ENCODE results near the gene PDE2A. TPM values are rescaled to one million over a fixed set of nuclear protein-coding genes. Genes with fewer than 3 reads are reported as not detected.

The PDE2A gene
- total RNA-seq, 1 experiment from 2014 or later: not detected

DNA sequence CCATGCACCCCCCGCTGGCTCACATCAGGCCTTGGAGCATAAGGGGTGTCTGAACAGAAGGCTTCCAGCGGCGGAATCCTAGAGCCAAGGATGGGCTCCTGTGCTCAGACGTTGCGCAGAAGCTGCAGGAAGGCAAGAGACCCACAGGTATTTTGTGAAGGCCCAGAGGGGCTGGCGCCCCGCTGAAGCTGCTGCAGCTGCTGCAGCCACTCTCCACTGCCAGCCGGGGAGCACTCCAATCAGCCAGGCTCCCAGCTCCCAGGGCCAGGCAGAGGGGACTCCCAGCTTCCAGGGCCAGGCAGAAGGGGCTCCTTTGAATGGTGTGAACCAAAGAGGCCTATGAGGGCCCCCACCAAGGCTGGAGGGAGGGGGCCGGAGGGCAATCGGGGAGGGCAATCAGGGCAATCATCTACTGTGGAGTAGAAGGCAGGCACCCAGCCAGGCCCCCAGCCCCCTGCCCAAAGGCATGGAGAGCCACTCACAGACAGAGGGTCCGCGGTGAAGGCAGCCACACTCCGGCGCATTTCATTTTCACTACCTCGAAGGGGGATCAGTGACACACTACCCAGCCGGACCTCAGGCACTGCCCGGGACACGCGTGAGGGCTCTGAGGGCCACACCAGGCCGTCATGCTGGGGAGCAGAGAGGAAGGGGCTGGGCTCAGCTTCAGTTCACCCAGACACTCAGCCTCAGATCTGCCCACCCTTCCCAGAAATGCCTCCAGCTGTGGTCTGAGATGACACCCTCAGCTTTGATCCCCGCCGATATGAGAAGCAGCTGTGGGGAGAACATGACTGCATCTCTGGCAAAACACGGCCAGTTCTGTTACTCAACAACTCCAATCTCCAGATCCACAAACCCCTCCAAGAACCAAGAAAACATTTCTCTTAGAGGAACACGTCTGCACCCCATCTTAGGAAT, 11.6 kb upstream of the PDE2A start:
- Histone ChIP-seq H3K4me3 (no peak overlapping the region), H3K9me3 (replicated peaks) (no peaks in the 10 kb centered on the region), H3K36me3 (peaks cover 3% of the 10 kb centered on the region; the same call in 1 of the 2 replicates), H3K4me1 (replicated peaks) (no peaks in the 10 kb centered on the region), H3K27ac (no peak overlapping the region), H3K27me3 (replicated peaks) (no peaks in the 10 kb centered on the region)
- no peak for DNase-seq (ENCODE audit: low read depth in 1 of 2, low spot score in 2 of 2)

DNA sequence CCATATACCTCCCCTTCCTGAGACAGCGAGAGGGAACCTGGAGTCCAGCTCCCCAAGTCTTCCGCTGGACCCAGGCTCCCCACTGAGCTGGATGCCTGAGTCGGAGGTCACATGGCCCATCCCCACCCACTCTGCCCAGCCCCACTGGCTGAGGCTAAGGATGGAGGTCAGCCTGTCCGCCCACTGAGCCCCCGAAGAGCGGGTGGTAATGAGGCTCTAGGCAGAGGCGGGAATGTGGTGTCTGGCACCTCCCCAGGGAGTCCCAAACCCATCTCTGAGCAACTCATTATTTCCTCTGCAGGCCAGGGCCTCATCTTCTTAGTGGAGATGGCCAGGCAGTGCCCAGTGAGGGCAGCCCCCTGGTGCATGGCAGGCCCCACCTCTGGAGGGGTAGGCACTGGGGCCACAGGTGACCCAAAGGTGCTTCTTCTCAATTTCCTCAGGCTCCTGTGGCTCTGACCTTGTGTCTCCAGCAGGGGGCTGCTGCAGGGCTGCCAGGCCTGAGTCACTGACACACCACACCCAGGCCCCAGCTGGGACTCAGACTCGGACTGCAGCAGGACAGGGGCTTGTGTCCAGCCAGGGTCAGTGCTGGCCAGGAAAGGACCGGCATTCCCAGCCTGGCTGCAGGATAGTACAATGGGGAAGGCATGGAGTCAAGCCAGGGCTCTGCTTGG, 10.2 kb upstream of the PDE2A start:
- DNase-seq (ENCODE audit: low read depth in 1 of 2, low spot score in 2 of 2): peak; percentile 21 to 55
- H3K4me3 ChIP-seq: no peak overlapping the region

DNA sequence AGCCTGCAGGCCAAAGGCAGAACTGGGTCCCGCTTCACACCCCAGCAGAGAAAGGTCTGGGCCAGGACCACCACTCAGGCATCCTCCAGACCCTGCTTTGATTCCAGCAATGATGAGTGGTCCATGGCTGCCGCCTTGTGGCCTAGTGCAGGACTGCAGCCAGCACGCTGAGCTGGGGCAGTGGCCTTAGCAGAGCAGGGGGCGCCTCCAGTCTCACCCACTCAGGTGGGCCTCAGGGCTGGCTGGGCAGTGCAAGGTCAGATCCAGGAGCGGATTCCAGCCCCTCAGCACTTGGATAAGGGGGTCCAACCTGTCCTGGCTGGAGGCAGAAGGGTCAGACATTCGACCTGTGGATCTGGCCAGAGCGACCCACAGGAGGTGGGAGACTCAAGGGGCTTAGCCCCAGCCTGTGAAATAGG, 9.6 kb upstream of the PDE2A start:
- peak; percentile 22 to 44 for DNase-seq (ENCODE audit: low read depth in 1 of 2, low spot score in 2 of 2)
- no peaks in the 10 kb centered on the region for H3K27me3 ChIP-seq (replicated peaks)
- H3K27ac ChIP-seq: no peak overlapping the region
- H3K4me3 ChIP-seq: no peak overlapping the region
- H3K9me3 ChIP-seq (replicated peaks): no peaks in the 10 kb centered on the region
- peaks cover 3% of the 10 kb centered on the region; the same call in 1 of the 2 replicates for H3K36me3 ChIP-seq
- no peaks in the 10 kb centered on the region for H3K4me1 ChIP-seq (replicated peaks)

More for the DNA sequence above, 10.2 kb upstream of the PDE2A start:
- Histone ChIP-seq H3K9me3 (replicated peaks) (no peaks in the 10 kb centered on the region), H3K36me3 (peaks cover 3% of the 10 kb centered on the region; the same call in 1 of the 2 replicates), H3K4me1 (replicated peaks) (no peaks in the 10 kb centered on the region), H3K27me3 (replicated peaks) (no peaks in the 10 kb centered on the region), H3K27ac (no peak overlapping the region)

GRCh38 chr11:72682858-72683243, 8.6 kb upstream of the PDE2A start:
- Histone ChIP-seq H3K27ac (no peak overlapping the region), H3K9me3 (replicated peaks) (no peaks in the 10 kb centered on the region), H3K4me1 (replicated peaks) (no peaks in the 10 kb centered on the region), H3K4me3 (no peak overlapping the region), H3K36me3 (peaks cover 3% of the 10 kb centered on the region; the same call in 1 of the 2 replicates), H3K27me3 (replicated peaks) (no peaks in the 10 kb centered on the region)
- no peak for DNase-seq (ENCODE audit: low read depth in 1 of 2, low spot score in 2 of 2)

GRCh38 chr11:72682238-72682857, 8.1 kb upstream of the PDE2A start:
- Histone ChIP-seq H3K27ac (no peak overlapping the region), H3K27me3 (replicated peaks) (peaks cover 3% of the 10 kb centered on the region; the same call in 1 of the 2 replicates), H3K36me3 (peaks cover 3% of the 10 kb centered on the region; the same call in 1 of the 2 replicates), H3K4me3 (no peak overlapping the region), H3K4me1 (replicated peaks) (no peaks in the 10 kb centered on the region), H3K9me3 (replicated peaks) (no peaks in the 10 kb centered on the region)
- no peak for DNase-seq (ENCODE audit: low read depth in 1 of 2, low spot score in 2 of 2)

- Histone ChIP-seq H3K4me3 (no peak overlapping the region), H3K36me3 (peaks cover 3% of the 10 kb centered on the region; the same call in 1 of the 2 replicates), H3K27ac (no peak overlapping the region), H3K27me3 (replicated peaks) (peaks cover 8% of the 10 kb centered on the region; the same call in 1 of the 2 replicates), H3K4me1 (replicated peaks) (no peaks in the 10 kb centered on the region), H3K9me3 (replicated peaks) (no peaks in the 10 kb centered on the region)
- DNase-seq (ENCODE audit: low read depth in 1 of 2, low spot score in 2 of 2): no peak
Observed at GRCh38 chr11:72681226-72682153, 7.3 kb upstream of the PDE2A start.

- Histone ChIP-seq H3K36me3 (peaks cover 3% of the 10 kb centered on the region; the same call in 1 of the 2 replicates), H3K4me1 (replicated peaks) (no peaks in the 10 kb centered on the region), H3K27ac (no peak overlapping the region), H3K27me3 (replicated peaks) (peaks cover 8% of the 10 kb centered on the region; the same call in 1 of the 2 replicates), H3K4me3 (no peak overlapping the region), H3K9me3 (replicated peaks) (no peaks in the 10 kb centered on the region)
- DNase-seq (ENCODE audit: low read depth in 1 of 2, low spot score in 2 of 2): no peak
Observed at GRCh38 chr11:72680624-72681158, 6.5 kb upstream of the PDE2A start.

DNA sequence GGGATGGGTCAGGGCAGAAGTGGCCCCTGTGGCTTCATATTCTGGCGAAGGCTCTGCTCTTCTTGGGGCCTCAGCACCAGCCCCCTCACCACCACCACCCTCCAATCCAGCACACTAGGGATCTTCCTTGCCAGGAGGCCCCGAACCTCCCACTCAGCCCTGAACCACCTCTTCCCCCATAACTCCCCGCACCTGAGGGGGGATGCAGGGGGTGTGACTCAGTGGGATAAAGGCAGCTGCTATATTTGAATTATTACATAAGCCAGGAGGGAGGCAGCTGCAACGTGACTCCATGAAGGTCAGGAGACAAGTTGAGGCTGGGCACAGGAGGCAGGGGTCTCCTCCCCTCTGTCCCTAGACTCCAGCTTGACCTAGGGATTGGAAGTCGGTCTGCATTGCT, 5.6 kb upstream of the PDE2A start:
- H3K27ac ChIP-seq: no peak overlapping the region
- H3K4me3 ChIP-seq: no peak overlapping the region
- no peaks in the 10 kb centered on the region for H3K9me3 ChIP-seq (replicated peaks)
- peaks cover 3% of the 10 kb centered on the region; the same call in 1 of the 2 replicates for H3K36me3 ChIP-seq
- H3K4me1 ChIP-seq (replicated peaks): no peaks in the 10 kb centered on the region
- no peak for DNase-seq (ENCODE audit: low read depth in 1 of 2, low spot score in 2 of 2)
- H3K27me3 ChIP-seq (replicated peaks): peaks cover 8% of the 10 kb centered on the region; the same call in 1 of the 2 replicates

- no peaks in the 10 kb centered on the region for H3K4me1 ChIP-seq (replicated peaks)
- H3K27ac ChIP-seq: no peak overlapping the region
- H3K4me3 ChIP-seq: no peak overlapping the region
- H3K27me3 ChIP-seq (replicated peaks): peaks cover 14% of the 10 kb centered on the region
- no peaks in the 10 kb centered on the region for H3K9me3 ChIP-seq (replicated peaks)
- no peaks in the 10 kb centered on the region; the same call in 1 of the 2 replicates for H3K36me3 ChIP-seq
- no peak for DNase-seq (ENCODE audit: low read depth in 1 of 2, low spot score in 2 of 2)
Observed at GRCh38 chr11:72678524-72678923, 4.3 kb upstream of the PDE2A start.

DNA sequence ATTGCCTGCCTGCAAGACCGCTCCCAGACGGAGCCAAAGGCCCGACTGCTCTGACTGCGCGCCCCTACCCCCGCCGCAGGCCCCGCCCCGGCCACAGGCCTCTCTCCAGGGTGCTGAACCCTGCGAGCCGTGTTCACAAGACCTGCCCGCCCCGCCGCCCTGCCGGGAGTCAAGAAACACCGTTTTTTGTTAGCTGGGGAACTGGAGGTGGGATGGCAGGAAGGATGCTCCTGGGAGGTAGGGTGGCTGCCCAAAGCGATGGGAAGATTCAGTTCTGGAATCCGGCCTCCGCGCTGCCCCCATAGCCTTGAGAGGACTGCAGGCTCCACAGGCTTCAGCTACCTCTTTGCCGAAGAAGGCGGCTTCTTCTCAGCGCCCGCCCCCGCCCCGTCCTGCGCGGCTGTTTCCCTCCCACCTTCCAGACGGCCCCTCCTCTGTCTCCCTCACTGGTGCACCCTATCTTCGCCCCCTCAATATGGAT, 2.7 kb upstream of the PDE2A start:
- Histone ChIP-seq H3K9me3 (replicated peaks) (no peaks in the 10 kb centered on the region), H3K4me3 (no peak overlapping the region), H3K27ac (no peak overlapping the region), H3K27me3 (replicated peaks) (peaks cover 20% of the 10 kb centered on the region), H3K4me1 (replicated peaks) (no peaks in the 10 kb centered on the region), H3K36me3 (no peaks in the 10 kb centered on the region)
- peak in 1 of 2 experiments; percentile 44 for DNase-seq (ENCODE audit: low read depth in 1 of 2, low spot score in 2 of 2)

DNA sequence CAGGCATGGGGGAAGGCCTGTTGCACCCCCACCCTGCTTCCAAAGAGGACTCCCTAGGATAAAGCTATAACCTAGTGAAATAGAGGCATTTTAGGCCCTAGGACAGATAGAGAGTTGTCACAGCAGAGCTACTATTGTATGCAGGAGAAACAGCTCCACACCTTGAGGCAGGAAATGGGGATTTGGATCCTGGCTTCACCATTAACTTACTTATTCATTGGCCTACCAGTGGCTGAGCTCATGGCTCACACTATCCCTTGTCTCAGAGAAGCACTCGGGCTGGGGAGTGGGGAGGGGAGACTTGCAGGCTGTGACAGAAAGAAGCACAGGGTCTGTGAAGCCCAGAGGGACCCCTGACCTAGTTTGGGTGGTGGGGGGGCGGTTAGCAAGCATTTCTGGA, 999 bp upstream of the PDE2A start:
- Histone ChIP-seq H3K27me3 (replicated peaks) (peaks cover 20% of the 10 kb centered on the region), H3K4me1 (replicated peaks) (no peaks in the 10 kb centered on the region), H3K27ac (no peak overlapping the region), H3K9me3 (replicated peaks) (no peaks in the 10 kb centered on the region), H3K36me3 (no peaks in the 10 kb centered on the region), H3K4me3 (no peak overlapping the region)
- DNase-seq (ENCODE audit: low read depth in 1 of 2, low spot score in 2 of 2): no peak

DNA sequence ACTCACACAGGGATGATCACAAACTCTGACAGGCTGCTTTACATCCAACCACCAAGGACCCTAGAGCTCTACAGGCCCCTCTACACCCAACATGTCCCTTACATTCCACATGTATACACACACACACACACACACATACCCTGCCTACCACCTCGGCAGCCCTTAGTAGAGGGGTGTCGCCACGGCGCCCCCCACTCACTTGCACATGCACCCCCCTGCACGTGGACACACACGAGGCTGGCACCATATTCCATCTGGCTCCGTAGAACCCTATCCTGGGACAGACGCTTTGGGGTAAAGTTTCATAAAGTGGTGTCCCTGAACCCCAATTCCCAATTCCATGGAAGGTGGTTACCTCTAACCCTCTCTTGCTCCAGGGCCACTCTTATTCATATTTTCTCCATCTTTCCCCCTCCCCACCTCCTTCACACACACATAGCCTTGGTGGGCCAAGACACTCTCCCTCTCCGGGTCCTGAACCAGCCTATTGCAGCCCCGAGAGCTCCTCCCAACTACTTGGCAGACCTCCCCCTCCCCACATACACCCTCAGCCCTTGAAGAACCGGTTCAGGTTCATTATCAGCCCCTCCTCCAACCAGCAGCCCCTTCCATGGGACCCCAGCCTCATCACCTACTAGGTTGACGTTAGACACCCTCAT, 809 bp downstream of the PDE2A start:
- no peaks in the 10 kb centered on the region for H3K9me3 ChIP-seq (replicated peaks)
- peaks cover 20% of the 10 kb centered on the region for H3K27me3 ChIP-seq (replicated peaks)
- H3K36me3 ChIP-seq: no peaks in the 10 kb centered on the region
- no peak for DNase-seq (ENCODE audit: low read depth in 1 of 2, low spot score in 2 of 2)
- H3K4me1 ChIP-seq (replicated peaks): no peaks in the 10 kb centered on the region
- no peak overlapping the region for H3K27ac ChIP-seq
- H3K4me3 ChIP-seq: no peak overlapping the region

All from SJSA1 (cell line).